Nephron progenitor cell (in vitro differentiated cells): ENCODE data around the gene ZNF428.
"Not testable (repeated sequence)": the region's sequence is repeated elsewhere in the genome, so short reads cannot be mapped to it uniquely, and the experiment has no call there.

Experiments
- DNase-seq: peaks from one replicate; pipeline ENCODE4 v3.0.0; 2021
- H3K27ac Mint-ChIP-seq: 2 replicates; pipeline ENCODE4 v1.8.0; 2021; ENCODE audit warnings: mild to moderate bottlenecking, moderate library complexity, mixed read lengths
- H3K27me3 Mint-ChIP-seq: 2 replicates; pipeline ENCODE4 v1.8.0; 2021; ENCODE audit warnings: mild to moderate bottlenecking, low read depth, mixed read lengths; ENCODE audit not compliant: poor library complexity
- H3K36me3 Mint-ChIP-seq: 2 replicates; pipeline ENCODE4 v1.8.0; 2021; ENCODE audit warnings: low read depth, mixed read lengths
- H3K4me1 Mint-ChIP-seq: 2 replicates; pipeline ENCODE4 v1.8.0; 2021; ENCODE audit warnings: mixed read lengths
- H3K4me3 Mint-ChIP-seq: 2 replicates; pipeline ENCODE4 v1.8.0; 2021; ENCODE audit warnings: mild to moderate bottlenecking, moderate library complexity, mixed read lengths
- H3K9me3 Mint-ChIP-seq: 2 replicates; pipeline ENCODE4 v1.8.0; 2021; ENCODE audit warnings: mild to moderate bottlenecking, moderate library complexity, mixed read lengths
- TF ChIP-seq, protein P1 (sequence below): fragments of 200-600 bp; sonication (generic); IDR thresholded peaks from 2 replicates; pipeline ENCODE4 v1.5.0; 2021; ENCODE audit warnings: antibody characterized with exemption

Gene ZNF428

DNA sequence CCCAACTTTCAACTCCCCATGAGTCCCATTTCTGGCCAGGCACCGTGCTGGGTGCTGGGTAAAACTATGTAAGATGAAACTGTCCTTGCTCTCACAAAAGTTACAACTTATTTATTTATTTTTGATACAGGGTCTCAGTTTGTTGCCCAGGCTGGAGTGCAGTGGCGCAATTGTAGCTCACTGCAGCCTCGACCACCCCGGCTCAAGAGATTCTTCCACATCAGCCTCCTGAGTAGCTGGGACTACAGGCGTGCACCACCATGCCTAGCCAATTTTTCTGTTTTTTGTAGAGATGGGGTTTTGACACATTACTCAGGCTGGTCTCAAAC is 33.1 kb upstream of the ZNF428 start:
- peaks cover 74% of the 10 kb centered on the region for H3K36me3 Mint-ChIP-seq
- DNase-seq: no peak
- H3K27me3 Mint-ChIP-seq: no peaks in the 10 kb centered on the region
- peaks cover 6% of the 10 kb centered on the region for H3K9me3 Mint-ChIP-seq
- peaks cover 5% of the 10 kb centered on the region for H3K4me1 Mint-ChIP-seq
- TF ChIP-seq, protein P1, sequence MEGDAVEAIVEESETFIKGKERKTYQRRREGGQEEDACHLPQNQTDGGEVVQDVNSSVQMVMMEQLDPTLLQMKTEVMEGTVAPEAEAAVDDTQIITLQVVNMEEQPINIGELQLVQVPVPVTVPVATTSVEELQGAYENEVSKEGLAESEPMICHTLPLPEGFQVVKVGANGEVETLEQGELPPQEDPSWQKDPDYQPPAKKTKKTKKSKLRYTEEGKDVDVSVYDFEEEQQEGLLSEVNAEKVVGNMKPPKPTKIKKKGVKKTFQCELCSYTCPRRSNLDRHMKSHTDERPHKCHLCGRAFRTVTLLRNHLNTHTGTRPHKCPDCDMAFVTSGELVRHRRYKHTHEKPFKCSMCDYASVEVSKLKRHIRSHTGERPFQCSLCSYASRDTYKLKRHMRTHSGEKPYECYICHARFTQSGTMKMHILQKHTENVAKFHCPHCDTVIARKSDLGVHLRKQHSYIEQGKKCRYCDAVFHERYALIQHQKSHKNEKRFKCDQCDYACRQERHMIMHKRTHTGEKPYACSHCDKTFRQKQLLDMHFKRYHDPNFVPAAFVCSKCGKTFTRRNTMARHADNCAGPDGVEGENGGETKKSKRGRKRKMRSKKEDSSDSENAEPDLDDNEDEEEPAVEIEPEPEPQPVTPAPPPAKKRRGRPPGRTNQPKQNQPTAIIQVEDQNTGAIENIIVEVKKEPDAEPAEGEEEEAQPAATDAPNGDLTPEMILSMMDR: no peak
- H3K27ac Mint-ChIP-seq: no peak overlapping the region
- no peak overlapping the region for H3K4me3 Mint-ChIP-seq

DNA sequence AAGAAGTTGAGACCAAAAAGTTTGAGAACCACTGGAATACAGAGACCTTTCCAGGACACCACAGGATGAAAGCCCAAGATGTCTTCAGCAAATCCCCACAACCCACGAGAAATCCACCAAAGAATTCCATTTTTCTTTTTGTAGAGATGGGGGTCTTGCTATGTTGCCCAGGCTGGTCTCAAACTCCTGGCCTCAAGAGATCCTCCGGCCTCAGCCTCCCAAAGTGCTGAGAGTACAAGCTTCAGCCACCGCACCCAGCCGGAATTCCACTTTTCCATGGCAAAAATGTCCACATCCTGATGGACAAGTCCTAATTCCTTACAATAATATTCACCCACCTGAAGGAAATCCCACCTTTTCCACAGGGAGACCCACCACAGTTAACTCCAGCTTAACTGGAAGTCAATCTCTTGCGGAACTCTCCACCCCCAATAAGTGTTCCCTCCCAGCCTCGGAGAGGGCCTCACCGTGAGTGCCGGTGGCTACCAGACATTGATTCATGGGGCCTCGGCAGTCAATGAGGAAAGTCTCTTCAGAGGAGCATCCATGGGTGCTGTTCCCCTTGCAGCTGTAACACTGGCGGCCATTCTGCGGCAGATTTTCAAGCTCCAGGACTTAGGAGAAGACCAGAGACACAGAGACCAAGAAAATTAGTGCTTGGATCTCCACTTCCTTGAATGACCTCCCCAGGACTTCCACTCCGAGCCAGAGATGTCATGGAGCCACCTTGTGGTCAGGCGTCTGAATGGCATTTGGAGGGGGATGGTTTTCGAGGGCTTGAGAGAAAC is 32.5 kb upstream of the ZNF428 start:
- H3K4me3 Mint-ChIP-seq: peak overlapping the region; percentile 38
- H3K9me3 Mint-ChIP-seq: peaks cover 12% of the 10 kb centered on the region
- peak; percentile 58 for DNase-seq
- H3K4me1 Mint-ChIP-seq: peaks cover 5% of the 10 kb centered on the region
- no peak overlapping the region for H3K27ac Mint-ChIP-seq
- TF ChIP-seq, protein P1: peak; percentile 70
- peaks cover 74% of the 10 kb centered on the region for H3K36me3 Mint-ChIP-seq
- no peaks in the 10 kb centered on the region for H3K27me3 Mint-ChIP-seq

DNA sequence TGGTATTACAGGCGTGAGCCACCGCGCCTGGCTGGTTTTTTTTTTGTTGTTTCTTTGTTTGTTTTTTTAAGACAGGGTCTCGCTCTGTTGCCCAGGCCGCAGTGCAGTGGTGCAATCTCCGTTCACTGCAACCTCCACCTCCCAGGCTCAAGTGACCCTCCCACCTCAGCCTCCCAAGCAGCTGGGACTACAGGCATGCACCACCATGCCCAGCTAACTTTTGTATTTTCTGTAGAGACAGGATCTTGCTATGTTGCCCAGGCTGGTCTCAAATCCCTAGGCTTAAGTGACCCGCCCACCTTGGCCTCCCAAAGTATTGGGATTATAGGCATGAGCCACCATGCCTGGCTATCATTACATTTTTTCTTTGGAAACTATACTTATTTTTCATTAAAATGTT is 30.8 kb upstream of the ZNF428 start:
- peaks cover 23% of the 10 kb centered on the region for H3K9me3 Mint-ChIP-seq
- H3K27me3 Mint-ChIP-seq, DNase-seq, H3K4me3 Mint-ChIP-seq, H3K27ac Mint-ChIP-seq, H3K4me1 Mint-ChIP-seq: not testable (repeated sequence)
- H3K36me3 Mint-ChIP-seq: peaks cover 68% of the 10 kb centered on the region

DNA sequence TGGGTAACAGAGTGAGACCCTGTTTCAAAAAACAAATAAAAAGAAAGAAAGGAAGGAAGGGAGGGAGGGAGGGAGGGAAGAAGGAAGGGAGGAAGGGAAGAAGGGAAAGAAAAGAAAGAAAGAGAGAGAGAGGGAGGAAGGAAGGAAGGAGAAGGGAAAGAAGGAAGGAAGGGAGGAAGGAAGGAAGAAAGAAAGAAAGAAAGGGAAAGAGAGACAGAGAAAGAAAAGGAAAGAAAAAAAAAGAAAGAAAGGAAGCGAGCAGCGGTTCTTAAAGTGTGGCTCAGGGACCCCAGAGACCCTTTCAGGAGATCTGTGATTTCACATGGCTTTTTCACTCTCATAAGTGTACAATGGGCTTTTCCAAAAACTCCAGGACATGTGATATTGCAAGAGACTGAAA is 30.1 kb upstream of the ZNF428 start:
- no peak for DNase-seq
- Mint-ChIP-seq H3K27me3 (peaks cover 7% of the 10 kb centered on the region), H3K4me1 (peaks cover 5% of the 10 kb centered on the region), H3K9me3 (peaks cover 27% of the 10 kb centered on the region), H3K4me3 (no peak overlapping the region), H3K27ac (no peak overlapping the region), H3K36me3 (peaks cover 67% of the 10 kb centered on the region)
- TF ChIP-seq, protein P1: no peak

DNA sequence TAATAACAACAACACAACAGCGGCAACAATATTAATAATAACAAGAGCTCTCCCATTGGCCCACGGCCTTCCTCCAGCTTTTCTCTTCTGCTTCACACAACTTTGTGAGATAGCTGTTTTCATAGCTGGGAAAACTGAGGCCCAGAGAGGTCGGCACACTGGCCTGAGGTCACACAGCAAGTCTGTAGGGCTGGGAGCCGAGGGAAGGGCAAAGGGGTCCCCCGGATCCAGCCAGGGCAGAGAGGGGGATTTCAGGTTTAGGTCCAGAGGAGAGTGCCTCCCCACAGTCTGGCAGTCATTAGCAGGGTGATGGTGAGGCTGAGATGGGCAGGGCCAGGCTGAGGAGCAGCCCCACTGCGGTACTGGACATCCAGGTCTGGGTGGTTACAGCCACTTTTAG is 29.2 kb upstream of the ZNF428 start:
- Mint-ChIP-seq H3K36me3 (peaks cover 66% of the 10 kb centered on the region), H3K9me3 (peaks cover 27% of the 10 kb centered on the region)
- TF ChIP-seq, protein P1: no peak

DNA sequence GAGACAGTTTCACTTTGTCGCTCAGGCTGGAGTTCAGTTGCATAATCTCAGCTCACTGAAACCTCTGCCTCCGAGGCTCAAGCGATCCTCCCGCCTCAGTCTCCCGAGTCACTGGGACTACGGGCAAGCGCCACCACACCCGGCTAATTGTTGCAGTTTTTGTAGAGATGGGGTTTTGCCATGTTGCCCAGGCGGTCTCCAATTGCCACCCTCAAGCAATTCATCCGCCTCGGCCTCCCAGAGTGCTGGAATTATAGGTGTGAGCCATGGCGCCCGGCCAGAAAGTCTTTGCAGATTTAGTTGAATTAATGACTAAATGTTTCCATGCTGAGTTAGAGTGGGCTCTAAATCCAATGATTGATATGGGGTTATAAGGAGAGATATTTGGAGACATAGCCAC is 24.8 kb upstream of the ZNF428 start:
- H3K27ac Mint-ChIP-seq: no peak overlapping the region
- H3K9me3 Mint-ChIP-seq: peaks cover 32% of the 10 kb centered on the region
- peaks cover 44% of the 10 kb centered on the region for H3K36me3 Mint-ChIP-seq
- H3K27me3 Mint-ChIP-seq: peaks cover 47% of the 10 kb centered on the region
- H3K4me3 Mint-ChIP-seq: no peak overlapping the region
- DNase-seq: no peak
- H3K4me1 Mint-ChIP-seq: peaks cover 8% of the 10 kb centered on the region
- TF ChIP-seq, protein P1: no peak

More for the DNA sequence above, 29.2 kb upstream of the ZNF428 start:
- Mint-ChIP-seq H3K4me1 (peaks cover 5% of the 10 kb centered on the region), H3K27me3 (peaks cover 14% of the 10 kb centered on the region), H3K27ac (no peak overlapping the region), H3K4me3 (no peak overlapping the region)
- DNase-seq: no peak
